ENCODE data around the gene INVS.

DNA sequence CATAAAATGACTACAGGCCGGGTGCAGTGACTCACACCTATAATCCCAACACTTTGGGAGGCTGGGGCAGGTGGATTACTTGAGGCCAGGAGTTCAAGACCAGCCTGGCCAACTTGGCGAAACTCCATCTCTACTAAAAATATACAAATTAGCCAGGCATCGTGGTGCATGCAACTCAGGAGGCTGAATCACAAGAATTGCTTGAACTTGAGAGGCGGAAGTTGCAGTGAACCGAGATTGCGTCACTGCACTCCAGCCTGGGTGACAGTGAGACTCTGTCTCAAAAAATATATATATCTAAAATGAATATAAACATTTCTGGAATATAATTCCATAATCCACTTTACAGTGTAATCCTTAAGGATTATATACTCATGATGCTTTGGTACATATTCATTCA, 187.2 kb downstream of the INVS start:
- TF ChIP-seq POLR2A (IDR thresholded peaks at IDR 0.05) (no peak), POLR2AphosphoS5 (IDR thresholded peaks at IDR 0.05) (no peak), EP300 (IDR thresholded peaks at IDR 0.05) (no peak)
- TF ChIP-seq, protein P1, sequence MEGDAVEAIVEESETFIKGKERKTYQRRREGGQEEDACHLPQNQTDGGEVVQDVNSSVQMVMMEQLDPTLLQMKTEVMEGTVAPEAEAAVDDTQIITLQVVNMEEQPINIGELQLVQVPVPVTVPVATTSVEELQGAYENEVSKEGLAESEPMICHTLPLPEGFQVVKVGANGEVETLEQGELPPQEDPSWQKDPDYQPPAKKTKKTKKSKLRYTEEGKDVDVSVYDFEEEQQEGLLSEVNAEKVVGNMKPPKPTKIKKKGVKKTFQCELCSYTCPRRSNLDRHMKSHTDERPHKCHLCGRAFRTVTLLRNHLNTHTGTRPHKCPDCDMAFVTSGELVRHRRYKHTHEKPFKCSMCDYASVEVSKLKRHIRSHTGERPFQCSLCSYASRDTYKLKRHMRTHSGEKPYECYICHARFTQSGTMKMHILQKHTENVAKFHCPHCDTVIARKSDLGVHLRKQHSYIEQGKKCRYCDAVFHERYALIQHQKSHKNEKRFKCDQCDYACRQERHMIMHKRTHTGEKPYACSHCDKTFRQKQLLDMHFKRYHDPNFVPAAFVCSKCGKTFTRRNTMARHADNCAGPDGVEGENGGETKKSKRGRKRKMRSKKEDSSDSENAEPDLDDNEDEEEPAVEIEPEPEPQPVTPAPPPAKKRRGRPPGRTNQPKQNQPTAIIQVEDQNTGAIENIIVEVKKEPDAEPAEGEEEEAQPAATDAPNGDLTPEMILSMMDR (IDR thresholded peaks at IDR 0.05), result no peak

Measured in upper lobe of left lung (tissue), 4 donors.